Measurements from ENCODE around the gene NRXN2.

DNA sequence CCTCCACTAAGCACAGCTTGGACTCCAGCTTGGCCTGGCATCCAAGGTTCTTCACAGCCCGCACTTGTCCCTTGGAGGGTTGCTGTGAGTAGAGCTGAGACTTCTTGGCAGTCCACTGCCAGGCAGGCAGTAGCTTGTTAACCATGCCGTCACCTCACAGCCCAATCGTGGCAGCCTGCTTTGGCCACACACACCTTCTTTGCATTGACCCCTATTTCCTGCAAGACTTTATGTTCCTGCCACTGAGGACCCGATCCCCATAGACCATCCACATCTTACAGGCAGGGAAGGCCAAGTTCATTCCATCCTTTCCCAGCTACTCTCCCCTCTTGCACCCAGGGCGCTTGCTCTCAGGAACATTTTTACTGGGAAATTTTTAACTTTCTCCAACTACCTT is 39.3 kb upstream of the NRXN2 start:
- TF ChIP-seq POLR2AphosphoS5 (IDR thresholded peaks at IDR 0.05; ENCODE audit: low read depth, low read length) (peak; percentile 82), TCF7L2 (IDR thresholded peaks at IDR 0.05; ENCODE audit: low read depth, low read length) (no peak)
- TF ChIP-seq, protein P1, sequence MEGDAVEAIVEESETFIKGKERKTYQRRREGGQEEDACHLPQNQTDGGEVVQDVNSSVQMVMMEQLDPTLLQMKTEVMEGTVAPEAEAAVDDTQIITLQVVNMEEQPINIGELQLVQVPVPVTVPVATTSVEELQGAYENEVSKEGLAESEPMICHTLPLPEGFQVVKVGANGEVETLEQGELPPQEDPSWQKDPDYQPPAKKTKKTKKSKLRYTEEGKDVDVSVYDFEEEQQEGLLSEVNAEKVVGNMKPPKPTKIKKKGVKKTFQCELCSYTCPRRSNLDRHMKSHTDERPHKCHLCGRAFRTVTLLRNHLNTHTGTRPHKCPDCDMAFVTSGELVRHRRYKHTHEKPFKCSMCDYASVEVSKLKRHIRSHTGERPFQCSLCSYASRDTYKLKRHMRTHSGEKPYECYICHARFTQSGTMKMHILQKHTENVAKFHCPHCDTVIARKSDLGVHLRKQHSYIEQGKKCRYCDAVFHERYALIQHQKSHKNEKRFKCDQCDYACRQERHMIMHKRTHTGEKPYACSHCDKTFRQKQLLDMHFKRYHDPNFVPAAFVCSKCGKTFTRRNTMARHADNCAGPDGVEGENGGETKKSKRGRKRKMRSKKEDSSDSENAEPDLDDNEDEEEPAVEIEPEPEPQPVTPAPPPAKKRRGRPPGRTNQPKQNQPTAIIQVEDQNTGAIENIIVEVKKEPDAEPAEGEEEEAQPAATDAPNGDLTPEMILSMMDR (IDR thresholded peaks at IDR 0.05), result no peak
- TF ChIP-seq, protein P2, sequence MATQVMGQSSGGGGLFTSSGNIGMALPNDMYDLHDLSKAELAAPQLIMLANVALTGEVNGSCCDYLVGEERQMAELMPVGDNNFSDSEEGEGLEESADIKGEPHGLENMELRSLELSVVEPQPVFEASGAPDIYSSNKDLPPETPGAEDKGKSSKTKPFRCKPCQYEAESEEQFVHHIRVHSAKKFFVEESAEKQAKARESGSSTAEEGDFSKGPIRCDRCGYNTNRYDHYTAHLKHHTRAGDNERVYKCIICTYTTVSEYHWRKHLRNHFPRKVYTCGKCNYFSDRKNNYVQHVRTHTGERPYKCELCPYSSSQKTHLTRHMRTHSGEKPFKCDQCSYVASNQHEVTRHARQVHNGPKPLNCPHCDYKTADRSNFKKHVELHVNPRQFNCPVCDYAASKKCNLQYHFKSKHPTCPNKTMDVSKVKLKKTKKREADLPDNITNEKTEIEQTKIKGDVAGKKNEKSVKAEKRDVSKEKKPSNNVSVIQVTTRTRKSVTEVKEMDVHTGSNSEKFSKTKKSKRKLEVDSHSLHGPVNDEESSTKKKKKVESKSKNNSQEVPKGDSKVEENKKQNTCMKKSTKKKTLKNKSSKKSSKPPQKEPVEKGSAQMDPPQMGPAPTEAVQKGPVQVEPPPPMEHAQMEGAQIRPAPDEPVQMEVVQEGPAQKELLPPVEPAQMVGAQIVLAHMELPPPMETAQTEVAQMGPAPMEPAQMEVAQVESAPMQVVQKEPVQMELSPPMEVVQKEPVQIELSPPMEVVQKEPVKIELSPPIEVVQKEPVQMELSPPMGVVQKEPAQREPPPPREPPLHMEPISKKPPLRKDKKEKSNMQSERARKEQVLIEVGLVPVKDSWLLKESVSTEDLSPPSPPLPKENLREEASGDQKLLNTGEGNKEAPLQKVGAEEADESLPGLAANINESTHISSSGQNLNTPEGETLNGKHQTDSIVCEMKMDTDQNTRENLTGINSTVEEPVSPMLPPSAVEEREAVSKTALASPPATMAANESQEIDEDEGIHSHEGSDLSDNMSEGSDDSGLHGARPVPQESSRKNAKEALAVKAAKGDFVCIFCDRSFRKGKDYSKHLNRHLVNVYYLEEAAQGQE (IDR thresholded peaks at IDR 0.05; ENCODE audit: insufficient read depth in 1 of 2, low read depth in 2 of 2, low read length in 1 of 2), result no peak
